GM19035 (cell line): Measurements from ENCODE around the gene TCFL5.

ENCODE experiments used
- ATAC-seq: cut with Tn5 transposase; IDR thresholded peaks from one replicate; pipeline ENCODE4 v1.9.1; 2021; ENCODE audit not compliant: unreplicated experiment

The TCFL5 gene

DNA sequence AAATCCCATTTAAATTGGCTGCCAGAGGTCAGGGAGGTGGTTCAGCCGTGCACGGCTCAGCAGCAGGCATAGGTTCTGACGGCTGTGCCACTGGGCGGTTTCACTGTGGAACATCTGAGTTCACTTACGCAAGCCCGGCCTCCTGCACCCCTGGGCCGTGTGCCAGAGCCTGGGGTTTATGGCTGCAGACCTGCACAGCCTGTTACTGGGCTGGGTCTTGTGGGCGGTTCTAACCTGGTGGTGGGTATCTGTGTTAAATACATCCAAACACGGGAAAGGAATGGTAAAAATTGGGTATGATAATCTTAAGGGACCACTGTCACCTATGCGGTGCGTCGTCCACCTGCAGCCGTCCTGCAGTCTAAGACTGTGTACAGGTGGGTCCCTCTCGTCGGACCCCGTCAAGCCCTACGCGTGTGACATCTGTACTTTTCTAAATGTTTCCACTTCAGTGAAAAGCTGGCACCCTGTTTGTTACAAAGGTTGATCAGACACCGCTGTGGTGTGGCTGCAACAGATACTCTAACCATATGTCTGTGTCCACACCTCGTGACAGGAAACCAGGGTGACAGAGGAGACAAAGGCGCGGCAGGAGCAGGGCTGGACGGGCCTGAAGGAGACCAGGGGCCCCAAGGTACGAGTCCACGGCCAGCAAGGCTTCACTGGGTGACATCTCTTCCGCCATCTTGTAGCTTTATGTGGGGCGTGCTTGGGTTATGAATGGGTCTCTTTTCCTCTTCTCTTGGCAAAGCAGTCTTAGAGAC, 23.3 kb downstream of the TCFL5 start:
- ATAC-seq = peak; percentile 82

DNA sequence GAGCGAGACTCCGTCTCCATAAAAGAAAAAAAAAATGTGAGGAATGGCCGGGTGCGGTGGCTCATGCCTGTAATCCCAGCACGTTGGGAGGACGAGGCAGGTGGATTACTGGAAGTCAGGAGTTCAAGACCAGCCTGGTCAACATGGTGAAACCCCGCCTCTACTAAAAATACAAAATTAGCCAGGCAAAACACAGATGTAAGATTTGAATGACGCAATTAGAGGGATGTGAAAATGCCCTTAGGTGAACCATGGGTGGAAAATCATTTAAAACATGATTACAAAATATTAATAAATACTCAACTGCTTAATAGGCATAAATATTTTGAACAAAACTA, 23.9 kb downstream of the TCFL5 start:
- peak; percentile 7 for ATAC-seq

DNA sequence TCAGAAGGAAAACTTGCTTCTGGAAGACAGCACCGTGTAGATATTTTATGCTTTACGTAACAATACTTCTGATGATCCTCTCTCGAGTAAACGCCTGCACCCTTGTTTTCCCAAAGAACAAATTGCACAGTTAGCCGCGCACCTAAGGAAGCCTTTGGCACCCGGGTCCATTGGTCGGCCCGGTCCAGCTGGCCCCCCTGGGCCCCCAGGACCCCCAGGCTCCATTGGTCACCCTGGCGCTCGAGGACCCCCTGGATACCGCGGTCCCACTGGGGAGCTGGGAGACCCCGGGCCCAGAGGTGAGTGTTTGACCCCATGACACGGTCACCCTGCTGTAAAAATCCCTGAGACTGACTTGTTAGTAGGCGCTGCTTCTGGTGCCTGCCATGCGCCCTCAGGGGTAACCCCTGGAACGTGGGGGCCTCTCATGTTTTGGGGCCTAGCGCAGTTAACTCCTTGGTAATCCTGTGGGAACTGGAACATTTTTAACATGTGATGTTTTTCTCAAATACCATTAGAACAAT, 24.6 kb downstream of the TCFL5 start:
- no peak for ATAC-seq

DNA sequence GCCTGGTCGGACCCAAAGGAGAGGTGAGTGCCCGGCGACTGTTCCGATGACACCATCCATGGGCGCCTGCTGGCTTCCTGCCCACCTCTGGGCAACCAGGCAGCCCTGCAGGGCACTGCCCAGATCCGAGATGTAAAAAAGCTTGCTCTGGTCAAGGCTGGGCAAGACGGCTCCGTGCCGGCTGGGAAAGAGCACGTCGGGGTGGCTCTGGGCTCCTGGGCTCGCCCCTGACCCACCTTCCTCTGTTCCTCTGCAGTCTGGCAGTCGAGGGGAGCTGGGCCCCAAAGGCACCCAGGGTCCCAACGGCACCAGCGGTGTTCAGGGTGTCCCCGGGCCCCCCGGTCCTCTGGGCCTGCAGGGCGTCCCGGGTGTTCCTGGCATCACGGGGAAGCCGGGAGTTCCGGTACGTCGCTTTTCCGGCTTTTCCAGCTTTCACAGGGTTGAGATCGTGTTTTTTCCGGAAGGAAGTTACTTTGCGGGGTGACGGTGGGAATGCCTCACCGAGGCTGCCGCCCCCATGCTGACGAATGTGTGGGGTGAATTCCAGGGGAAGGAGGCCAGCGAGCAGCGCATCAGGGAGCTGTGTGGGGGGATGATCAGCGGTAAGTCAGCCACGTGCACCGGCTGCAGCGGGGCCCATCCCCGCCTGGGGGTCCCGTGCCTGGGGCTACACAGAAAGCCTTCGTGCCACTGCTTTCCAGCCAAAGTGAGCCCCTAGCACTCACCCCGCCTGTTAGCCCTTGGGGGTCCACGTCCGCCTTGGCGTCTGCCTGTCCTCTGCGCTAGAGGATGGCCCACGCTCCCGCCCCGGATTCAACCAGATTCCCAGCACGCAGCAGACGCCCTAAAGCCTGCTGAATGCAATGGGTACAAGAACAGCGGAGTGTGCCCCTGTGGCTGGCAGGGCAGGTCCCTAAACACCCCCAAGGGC, 25.4 kb downstream of the TCFL5 start:
- ATAC-seq = no peak

DNA sequence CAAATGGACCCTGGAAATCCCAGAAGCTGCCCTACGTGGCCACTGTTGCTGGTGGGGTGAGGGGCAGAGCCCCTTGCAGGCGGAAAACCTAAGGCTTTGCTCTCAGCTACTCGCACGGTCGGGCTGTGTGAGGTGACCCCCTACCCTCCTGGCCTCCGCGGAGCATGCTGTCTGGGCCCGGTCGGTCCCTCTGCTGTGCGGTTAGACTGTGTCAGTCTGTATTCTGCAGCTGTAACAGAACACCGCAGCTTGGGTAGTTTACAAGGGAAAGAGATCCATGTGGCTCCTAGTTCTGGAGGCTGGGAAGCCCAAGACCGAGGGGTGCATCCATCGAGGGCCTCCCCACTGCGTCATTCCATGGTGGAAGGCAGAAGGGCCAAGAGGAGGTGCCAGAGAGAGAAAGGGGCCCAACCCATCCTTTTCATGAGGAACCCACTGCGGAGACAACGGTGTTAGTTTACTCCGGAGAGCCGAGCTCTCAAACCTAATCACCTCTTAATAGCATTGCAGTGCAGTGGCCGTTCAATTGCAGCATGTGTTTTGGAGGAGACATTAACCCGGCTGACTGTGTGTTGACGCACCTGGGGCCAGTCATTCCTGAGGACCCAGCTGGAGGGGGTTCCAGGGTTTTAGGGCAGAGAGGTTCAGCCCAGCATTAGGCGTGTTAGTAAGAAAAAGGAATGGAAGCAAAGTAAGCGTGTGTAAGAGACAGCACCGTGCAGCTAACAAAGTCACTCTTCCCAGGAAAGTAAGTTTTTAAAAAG, 26.5 kb downstream of the TCFL5 start:
- no peak for ATAC-seq

DNA sequence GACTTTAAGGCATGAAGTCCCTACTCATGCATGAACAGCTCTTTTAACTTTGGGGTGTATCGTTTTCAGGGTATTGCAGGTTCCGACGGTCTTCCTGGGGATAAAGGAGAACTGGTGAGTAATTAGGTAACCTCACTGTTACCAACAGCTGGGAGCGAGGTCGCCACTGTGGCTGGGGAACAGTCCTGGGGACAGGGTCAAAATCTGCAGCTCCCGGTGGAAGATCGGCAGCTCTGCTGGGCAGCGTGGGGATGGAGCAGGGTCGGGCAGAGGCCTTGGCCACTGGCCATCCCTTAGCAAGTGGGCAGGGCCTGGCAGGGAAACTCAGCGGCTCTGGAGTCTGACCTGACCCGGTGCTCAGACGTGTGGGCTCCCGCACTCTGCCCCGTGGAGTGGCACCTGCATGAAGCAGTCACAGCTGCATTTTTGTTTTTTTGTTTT, 28.7 kb downstream of the TCFL5 start:
- no peak for ATAC-seq

DNA sequence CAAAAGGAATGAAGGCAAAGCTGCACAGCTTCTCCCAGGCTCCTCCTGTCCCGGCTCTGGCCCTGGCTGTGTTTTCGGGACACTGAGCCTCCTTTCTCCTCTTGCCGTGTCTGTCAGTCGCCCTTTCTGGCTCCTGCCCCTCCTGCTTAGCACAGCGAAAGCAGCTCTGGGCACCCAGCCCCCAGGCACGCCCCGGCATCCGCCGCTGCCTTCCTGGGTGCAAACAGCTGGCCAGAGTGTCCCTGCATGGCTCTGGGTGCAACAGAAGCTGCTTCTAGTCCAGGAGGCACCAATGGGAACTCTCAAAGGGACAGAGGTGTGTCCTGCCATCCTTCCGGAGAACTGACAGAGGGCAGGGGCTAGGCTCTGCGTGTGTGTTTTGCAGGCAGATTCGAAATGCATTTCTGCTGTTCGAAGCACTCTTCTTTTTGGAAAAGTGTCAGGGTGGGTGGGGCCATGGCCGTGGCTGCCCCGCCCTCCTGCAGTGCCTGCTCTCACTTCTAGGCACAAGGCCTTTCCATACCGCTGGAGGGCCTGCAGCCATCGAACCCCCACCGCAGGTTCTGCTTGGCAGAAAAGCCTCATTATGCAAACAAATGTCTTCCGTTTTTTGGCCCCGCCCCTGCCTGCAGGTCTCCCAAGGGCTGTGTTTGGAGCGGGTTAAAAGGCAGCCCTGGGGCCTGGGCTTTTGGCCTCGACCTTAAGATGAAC, 29.3 kb downstream of the TCFL5 start:
- ATAC-seq = no peak

DNA sequence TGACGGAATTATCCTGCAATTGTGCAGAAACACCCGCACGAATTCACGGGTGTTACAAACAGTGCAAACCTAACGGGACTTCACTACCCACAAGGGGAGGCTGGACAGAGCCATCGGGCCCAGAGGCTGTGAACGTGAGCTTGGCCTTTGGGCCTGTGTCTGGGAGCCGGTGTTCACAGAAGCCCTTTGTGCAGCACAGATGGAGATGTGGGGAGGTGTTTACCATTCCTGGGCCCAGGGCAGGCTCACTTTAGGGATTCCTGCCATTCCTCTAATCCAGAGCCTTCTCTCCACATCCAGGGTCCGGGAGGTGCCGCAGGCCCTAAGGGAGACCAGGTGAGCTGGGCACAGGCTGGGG, 29.8 kb downstream of the TCFL5 start:
- ATAC-seq = no peak

DNA sequence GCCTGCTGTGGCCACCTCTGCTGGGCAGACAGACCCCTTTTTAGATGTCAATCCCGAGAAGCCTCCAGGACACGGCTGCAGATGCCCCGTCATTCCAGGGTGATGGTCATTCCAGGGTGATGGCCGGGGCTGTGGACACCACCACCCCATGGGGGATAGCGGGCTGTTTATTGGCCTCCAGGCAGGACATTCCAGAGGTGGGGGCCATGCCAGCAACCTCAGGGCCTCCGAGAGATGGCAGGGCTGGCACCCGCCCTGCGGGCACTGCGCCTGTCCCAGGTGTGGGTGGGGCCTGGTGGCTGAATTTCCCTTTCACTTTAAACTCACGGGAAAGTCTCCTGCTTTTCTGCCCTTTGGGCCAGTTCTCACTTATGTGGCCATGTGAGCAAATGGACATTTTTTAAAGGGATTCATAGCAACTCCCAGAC, 30.2 kb downstream of the TCFL5 start:
- no peak for ATAC-seq

DNA sequence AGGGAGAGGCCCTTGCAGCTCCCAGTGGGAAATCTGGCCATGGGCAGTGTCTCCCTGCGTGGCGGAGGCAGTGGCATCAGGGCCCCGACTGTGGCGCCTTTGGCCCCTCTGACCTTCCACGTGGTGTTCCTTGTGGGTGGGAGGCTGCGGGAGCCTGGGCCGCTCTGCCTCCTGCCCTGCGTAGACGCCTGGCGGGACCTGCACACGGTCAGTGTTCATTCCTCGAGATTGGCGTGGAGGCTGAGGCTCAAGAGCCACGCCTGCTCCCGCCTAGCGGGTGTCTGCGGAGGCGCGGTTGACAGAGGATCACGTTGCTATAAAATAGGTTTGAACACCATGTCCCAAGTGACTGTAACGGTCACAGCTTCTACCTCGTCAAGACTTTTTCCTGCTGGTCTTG, 30.8 kb downstream of the TCFL5 start:
- no peak for ATAC-seq

DNA sequence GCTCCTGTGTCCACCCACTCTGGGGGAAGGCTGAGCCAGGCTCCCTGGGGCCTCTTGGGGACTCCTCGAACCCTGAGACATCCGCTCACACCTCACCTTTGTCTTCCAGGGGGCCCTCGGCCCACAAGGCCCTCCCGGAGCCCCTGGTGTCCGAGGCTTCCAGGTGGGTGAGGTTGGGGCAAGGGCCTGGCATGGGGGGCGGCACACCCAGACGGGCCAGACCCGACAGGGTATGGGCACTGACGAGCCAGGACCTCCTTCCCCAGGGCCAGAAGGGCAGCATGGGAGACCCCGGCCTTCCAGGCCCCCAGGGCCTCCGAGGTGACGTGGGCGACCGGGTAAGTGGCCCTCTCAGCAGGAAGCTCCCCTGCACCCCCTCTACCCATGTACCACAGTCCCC, 31.4 kb downstream of the TCFL5 start:
- no peak for ATAC-seq

DNA sequence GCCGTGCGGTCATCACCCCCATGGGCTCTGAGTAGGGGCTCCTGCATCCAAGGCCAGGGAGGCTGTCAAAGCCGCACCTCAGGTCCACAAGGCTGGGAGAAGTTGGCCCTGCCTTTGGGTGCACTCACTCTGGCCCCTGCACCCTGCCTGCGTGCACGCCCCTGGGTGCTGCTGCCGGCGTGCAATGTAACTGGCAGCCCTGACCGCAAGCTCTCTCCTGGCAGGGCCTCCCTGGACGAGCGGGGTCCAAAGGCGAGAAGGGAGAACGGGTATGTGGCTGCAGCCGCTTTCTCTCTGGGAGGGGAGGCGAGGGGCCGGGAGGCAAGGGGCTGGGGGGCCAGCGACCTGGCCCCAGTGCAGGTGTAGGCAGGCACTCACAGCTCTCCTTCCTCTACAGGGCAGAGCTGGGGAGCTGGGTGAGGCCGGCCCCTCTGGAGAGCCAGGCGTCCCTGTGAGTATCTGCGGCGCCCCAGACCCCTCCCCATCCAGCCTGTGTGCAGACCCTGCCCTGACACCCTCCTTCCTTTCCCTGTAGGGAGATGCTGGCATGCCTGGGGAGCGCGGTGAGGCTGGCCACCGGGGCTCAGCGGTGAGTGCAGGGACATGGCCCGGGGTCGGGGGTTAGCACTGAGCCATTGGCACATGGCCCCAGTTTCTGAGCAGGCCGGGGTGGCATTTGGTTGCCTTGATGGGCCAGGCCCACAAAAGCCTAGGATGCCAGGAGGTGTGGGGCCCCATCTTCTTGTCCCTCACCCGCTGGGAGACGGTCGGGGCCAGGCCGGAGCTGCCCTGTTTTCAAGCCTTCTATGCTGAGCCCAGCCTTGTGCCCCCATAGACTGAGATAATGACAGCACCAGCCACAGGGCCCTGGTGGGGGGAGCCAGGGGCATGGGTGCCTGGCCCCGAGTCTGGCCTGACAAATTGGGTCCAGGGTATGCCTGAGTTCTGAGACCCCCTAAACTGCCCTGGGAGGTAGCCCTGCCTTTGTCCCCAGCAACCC, 32.1 kb downstream of the TCFL5 start:
- ATAC-seq = no peak

DNA sequence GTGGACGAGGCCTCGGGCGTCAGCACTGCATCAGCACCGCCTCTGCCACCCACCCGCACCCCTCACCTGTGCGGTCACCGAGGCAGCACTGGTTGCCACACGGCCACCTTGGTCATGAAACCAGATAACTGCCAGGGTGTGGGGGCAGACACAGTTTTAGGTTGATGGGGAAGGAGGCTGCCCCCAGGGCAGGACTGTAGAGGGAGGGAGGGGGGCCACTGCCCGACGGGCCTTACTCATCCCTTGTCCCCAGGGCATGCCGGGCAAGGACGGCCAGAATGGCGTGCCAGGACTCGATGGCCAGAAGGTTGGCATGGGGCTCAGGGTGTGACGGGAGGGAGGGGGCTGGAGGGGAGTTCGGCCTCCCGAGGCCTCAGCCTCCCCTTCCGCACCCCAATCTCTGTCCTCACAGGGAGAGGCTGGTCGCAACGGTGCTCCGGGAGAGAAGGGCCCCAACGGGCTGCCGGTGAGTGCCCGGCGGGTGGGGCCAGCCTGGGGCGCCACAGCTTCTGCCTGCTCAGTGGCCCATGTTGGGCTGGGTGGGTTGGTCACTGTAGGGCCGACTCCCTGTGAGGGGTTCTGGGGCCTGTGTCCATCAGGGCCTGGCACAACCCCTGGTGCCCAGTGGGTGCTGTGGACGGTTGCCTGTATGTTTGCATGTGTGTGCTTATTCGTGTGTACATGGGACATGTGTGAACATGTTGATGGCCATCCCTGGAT, 33.0 kb downstream of the TCFL5 start:
- no peak for ATAC-seq

DNA sequence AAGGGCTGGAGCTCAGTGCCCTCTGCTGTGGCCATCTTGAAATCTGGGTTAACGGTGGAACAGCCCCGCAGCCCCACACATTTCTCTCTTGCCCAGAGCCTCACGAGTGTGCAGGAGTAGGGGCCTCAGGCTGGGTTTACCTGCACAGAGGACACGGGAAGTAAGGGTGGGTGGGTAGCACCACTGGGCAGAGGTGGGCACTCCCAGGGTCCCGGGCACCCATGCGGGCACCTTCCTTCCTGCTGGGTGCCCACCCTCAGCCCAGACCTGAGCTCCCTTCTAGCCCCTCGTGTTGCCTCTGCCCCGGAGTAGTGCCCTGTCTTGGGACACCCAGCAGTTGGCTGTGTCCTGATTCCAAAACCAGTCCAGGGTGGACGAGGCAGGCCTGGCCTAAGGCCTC, 33.6 kb downstream of the TCFL5 start:
- ATAC-seq = no peak

DNA sequence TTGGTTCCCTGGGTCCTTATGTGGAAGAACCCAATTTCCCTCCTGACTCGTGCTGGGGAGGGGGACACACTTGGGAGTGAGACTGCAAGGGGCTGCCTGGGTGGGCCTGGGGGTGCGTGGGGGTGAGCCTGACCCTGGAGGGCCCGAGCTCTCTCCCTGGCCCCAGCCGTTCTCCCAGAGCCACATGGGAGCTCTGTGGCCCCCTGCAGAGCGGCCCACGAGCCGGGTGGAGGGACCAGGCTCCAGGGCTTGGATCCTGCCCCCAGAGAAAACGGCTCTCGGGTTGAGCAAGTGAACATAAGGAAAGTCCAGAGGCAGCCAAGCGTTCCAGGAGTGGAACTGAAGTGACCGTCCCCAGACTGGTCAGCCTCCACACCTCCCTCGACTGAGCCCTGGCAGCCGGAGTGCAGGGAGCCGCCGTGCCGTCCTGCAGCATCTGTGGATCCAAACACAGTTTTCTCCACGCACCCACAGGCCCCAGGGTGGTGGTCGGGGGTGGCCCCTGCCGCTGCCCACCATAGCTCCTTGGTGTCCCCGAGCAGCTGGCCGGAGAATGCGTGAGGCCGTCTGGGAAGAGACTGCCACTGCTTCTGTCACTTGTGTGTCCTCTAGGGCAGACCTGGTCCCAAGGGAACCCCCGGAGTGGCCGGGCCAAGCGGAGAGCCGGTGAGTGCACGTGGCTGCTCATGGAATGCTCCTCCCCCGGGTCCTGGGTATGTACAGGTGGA, 34.1 kb downstream of the TCFL5 start:
- no peak for ATAC-seq

DNA sequence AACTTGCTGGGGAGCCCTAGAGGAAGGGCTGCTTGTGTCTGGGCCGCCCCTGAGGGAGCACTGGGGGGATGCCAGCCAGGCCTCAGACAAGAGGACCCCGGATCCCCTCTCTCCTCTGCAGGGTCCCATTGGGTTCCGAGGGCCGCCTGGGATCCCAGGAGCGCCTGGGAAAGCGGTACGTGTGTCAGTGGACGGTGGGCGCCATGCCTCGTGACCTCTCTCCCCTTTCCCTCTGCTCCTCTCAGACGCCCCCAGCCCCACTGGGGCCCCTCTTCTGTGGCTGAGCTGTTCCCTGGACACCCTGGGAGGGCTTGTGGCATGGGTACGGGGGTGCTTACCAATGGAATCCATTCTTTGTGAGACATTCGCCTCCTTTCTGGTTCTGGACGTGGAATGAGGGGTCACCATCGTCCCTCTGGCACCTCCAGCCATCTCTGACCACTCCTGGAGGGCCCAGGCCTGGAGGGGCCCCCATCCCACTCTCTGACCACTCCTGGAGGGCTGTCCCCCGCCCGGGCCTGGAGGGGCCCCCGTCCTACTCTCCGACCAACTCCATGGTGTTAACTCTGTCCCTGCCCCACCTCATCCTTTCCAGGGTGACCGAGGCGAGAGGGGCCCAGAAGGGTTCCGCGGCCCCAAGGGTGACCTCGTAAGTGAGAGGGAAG, 34.8 kb downstream of the TCFL5 start:
- ATAC-seq = no peak

DNA sequence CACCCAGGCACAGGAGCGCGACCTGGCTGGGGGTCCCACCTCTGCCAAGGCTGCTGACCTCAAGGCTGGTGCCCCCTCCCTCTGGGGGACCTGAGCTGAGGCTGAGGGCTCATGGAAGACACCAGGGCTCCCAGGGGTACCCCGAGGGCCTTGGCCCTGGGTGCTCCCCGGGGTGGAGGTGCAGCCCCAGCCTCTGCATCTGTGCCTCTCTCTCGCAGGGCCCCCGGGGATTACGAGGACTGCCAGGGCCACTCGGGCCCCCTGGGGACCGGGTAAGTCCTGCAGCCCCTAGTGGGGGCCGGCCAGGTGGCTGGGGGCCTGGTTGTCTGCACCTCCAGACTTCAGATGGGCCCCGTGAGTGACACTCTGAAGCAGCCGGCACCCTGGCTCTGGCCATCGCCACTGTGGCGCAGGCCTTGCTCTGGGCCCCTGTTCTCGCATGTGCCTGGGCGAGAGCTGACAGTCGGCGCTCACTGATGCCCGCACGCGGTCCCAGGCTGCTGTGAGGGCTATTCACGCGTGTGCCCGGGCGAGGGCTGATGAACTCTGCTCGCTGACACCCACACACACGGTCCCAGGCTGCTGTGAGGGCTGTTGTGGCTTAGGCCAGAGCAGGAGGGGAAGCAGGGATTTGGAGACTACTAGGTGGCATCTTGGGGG, 35.5 kb downstream of the TCFL5 start:
- ATAC-seq = no peak
